HFF-Myc (cell line): Measurements from ENCODE around the gene CLVS2.

Experiments
- DNase-seq: peaks from one replicate; pipeline ENCODE4 v3.0.0-alpha.2; 2011; ENCODE audit warnings: low read depth; ENCODE audit errors: extremely low read depth
- H3K4me3 ChIP-seq: replicated peaks from 2 replicates; pipeline ENCODE4 v1.5.1; 2011; ENCODE audit warnings: low read depth, mild to moderate bottlenecking, control low read depth, low read length
- CTCF ChIP-seq: IDR thresholded peaks from 2 replicates; pipeline ENCODE4 v1.5.1; 2012; ENCODE audit warnings: mild to moderate bottlenecking, low read depth, low read length, control low read depth; ENCODE audit errors: missing control alignments

Gene CLVS2

GRCh38 chr6:123017104-123017682, 21.2 kb downstream of the CLVS2 start:
- DNase-seq, result no peak
- H3K4me3 ChIP-seq, result no peak overlapping the region
- no peak for TF ChIP-seq CTCF

- no peak overlapping the region for H3K4me3 ChIP-seq
- no peak for DNase-seq
- TF ChIP-seq CTCF, result no peak
Measured at GRCh38 chr6:123022975-123023374, 26.9 kb downstream of the CLVS2 start.

GRCh38 chr6:123024976-123025375, 28.9 kb downstream of the CLVS2 start:
- TF ChIP-seq CTCF, result no peak
- no peak for DNase-seq
- no peak overlapping the region for H3K4me3 ChIP-seq

GRCh38 chr6:123027408-123027807, 31.4 kb downstream of the CLVS2 start:
- no peak overlapping the region for H3K4me3 ChIP-seq
- no peak for DNase-seq
- TF ChIP-seq CTCF, result no peak

- DNase-seq, result no peak
- TF ChIP-seq CTCF, result no peak
- H3K4me3 ChIP-seq, result no peak overlapping the region
Measured at GRCh38 chr6:123028263-123028662, 32.2 kb downstream of the CLVS2 start.

GRCh38 chr6:123030282-123030681, 34.2 kb downstream of the CLVS2 start:
- TF ChIP-seq CTCF, result no peak
- no peak for DNase-seq
- H3K4me3 ChIP-seq, result no peak overlapping the region

GRCh38 chr6:123036648-123037047, 40.6 kb downstream of the CLVS2 start:
- H3K4me3 ChIP-seq, result no peak overlapping the region
- DNase-seq, result no peak
- TF ChIP-seq CTCF, result no peak
